GM23338 (cell line): Measurements from ENCODE around the gene KRTAP4-12. TPM values are rescaled to one million over a fixed set of nuclear protein-coding genes. Genes with fewer than 3 reads are reported as not detected.

Experiments used
- ATAC-seq: fragments of 200-7000 bp; cut with Tn5 transposase; 3 replicates; pipeline ENCODE4 v1.9.1; 2020
- DNase-seq: peaks from one replicate; pipeline ENCODE4 v3.0.0-alpha.2; 2015; ENCODE audit warnings: low spot score
- H2AFZ ChIP-seq: fragments of 200-600 bp; sonication (generic); 2 replicates; pipeline ENCODE4 v1.8.0; 2016; ENCODE audit warnings: antibody characterized with exemption, mild to moderate bottlenecking, moderate library complexity
- H3F3A ChIP-seq: fragments of 200-600 bp; sonication (generic); replicated peaks from 2 replicates; pipeline ENCODE4 v1.8.0; 2017; ENCODE audit warnings: antibody characterized with exemption, mixed run types, low read depth
- H3K27ac ChIP-seq: fragments of 200-600 bp; sonication (generic); 2 replicates; pipeline ENCODE4 v1.6.1; 2016; ENCODE audit warnings: low read depth
- H3K27me3 ChIP-seq: fragments of 200-600 bp; sonication (generic); 2 replicates; pipeline ENCODE4 v1.8.0; 2016; ENCODE audit warnings: mild to moderate bottlenecking, mixed run types, moderate library complexity; ENCODE audit not compliant: insufficient read depth
- H3K36me3 ChIP-seq: fragments of 200-600 bp; sonication (generic); 2 replicates; pipeline ENCODE4 v1.8.0; 2016; ENCODE audit warnings: mild to moderate bottlenecking; ENCODE audit not compliant: insufficient read depth
- H3K4me1 ChIP-seq: fragments of 200-600 bp; sonication (generic); 2 replicates; pipeline ENCODE4 v1.8.0; 2016; ENCODE audit warnings: mild to moderate bottlenecking, moderate library complexity; ENCODE audit not compliant: insufficient read depth
- H3K4me2 ChIP-seq: fragments of 200-600 bp; sonication (generic); 2 replicates; pipeline ENCODE4 v1.7.1; 2017; ENCODE audit warnings: mixed run types
- H3K4me3 ChIP-seq: fragments of 200-600 bp; sonication (generic); 2 replicates; pipeline ENCODE4 v1.6.1; 2016; ENCODE audit warnings: mixed run types
- H3K79me2 ChIP-seq: fragments of 200-600 bp; sonication (generic); replicated peaks from 2 replicates; pipeline ENCODE4 v1.8.0; 2017; ENCODE audit warnings: mild to moderate bottlenecking; ENCODE audit not compliant: insufficient read depth
- H3K9me2 ChIP-seq: fragments of 200-600 bp; sonication (generic); 2 replicates; pipeline ENCODE4 v1.8.0; 2017; ENCODE audit not compliant: insufficient read depth
- H4K20me1 ChIP-seq: fragments of 200-600 bp; sonication (generic); replicated peaks from 2 replicates; pipeline ENCODE4 v1.8.0; 2017; ENCODE audit warnings: mild to moderate bottlenecking; ENCODE audit not compliant: insufficient read depth
- H3K27ac Mint-ChIP-seq: 2 replicates; pipeline ENCODE4 v1.8.0; 2020; ENCODE audit warnings: inconsistent platforms, mild to moderate bottlenecking, moderate library complexity, mixed read lengths
- H3K27me3 Mint-ChIP-seq: 3 replicates; pipeline ENCODE4 v1.8.0; 2022; ENCODE audit warnings: low read depth, mild to moderate bottlenecking, moderate library complexity, mixed read lengths, inconsistent platforms; ENCODE audit not compliant: insufficient read depth, poor library complexity
- H3K36me3 Mint-ChIP-seq: 3 replicates; pipeline ENCODE4 v1.8.0; 2021; ENCODE audit warnings: low read depth, mild to moderate bottlenecking, inconsistent platforms, moderate library complexity, mixed read lengths
- H3K4me1 Mint-ChIP-seq: 3 replicates; pipeline ENCODE4 v1.8.0; 2020; ENCODE audit warnings: mild to moderate bottlenecking, inconsistent platforms, mixed read lengths
- H3K4me3 Mint-ChIP-seq: 3 replicates; pipeline ENCODE4 v1.8.0; 2021; ENCODE audit warnings: moderate library complexity, mild to moderate bottlenecking, inconsistent platforms, mixed read lengths
- H3K9me3 Mint-ChIP-seq: 3 replicates; pipeline ENCODE4 v1.8.0; 2020; ENCODE audit warnings: moderate library complexity, mild to moderate bottlenecking, inconsistent platforms, mixed read lengths
- CREB1 ChIP-seq: fragments of 250-450 bp; sonication (Bioruptor Pico); IDR thresholded peaks from 2 replicates; pipeline ENCODE4 v1.5.0; 2020; ENCODE audit warnings: low read depth, mild to moderate bottlenecking, moderate library complexity
- CTCF ChIP-seq, 2 experiments: fragments of 200-600 bp in 1 of 2; sonication (generic) in 1 of 2; conservative IDR thresholded peaks; 2 replicates each; pipeline versions ENCODE4 v1.5.1 to v1.6.1; 2016 to 2017; ENCODE audit warnings: antibody characterized with exemption in 2 of 2, low read depth in 2 of 2, mild to moderate bottlenecking in 2 of 2, moderate library complexity in 1 of 2
- EZH2 ChIP-seq: fragments of 200-600 bp; sonication (generic); IDR thresholded peaks from one replicate; pipeline ENCODE4 v1.8.0; 2017; ENCODE audit warnings: antibody characterized with exemption, mild to moderate bottlenecking, low read depth; ENCODE audit not compliant: unreplicated experiment
- EZH2phosphoT487 ChIP-seq: fragments of 200-600 bp; sonication (generic); IDR thresholded peaks from one replicate; pipeline ENCODE4 v1.8.1; 2018; ENCODE audit warnings: antibody characterized with exemption; ENCODE audit not compliant: unreplicated experiment
- JUNB ChIP-seq: IDR thresholded peaks from one replicate; pipeline ENCODE4 v1.6.1; 2016; ENCODE audit warnings: antibody characterized with exemption; ENCODE audit not compliant: unreplicated experiment
- NANOG ChIP-seq: IDR thresholded peaks from 2 replicates; pipeline ENCODE4 v1.6.1; 2016; ENCODE audit warnings: antibody characterized with exemption, borderline replicate concordance
- POLR2AphosphoS5 ChIP-seq: IDR thresholded peaks from 2 replicates; pipeline ENCODE4 v1.6.1; 2016; ENCODE audit warnings: antibody characterized with exemption, low read depth
- REST ChIP-seq: IDR thresholded peaks from one replicate; pipeline ENCODE4 v1.6.1; 2018; ENCODE audit warnings: antibody characterized with exemption; ENCODE audit not compliant: unreplicated experiment
- STAT1 ChIP-seq: IDR thresholded peaks from one replicate; pipeline ENCODE4 v1.6.1; 2016; ENCODE audit warnings: antibody characterized with exemption; ENCODE audit not compliant: unreplicated experiment
- ZNF114 ChIP-seq: fragments of 250-450 bp; sonication (Bioruptor Pico); IDR thresholded peaks from 2 replicates; pipeline ENCODE4 v1.5.0; 2020; ENCODE audit warnings: mild to moderate bottlenecking, moderate library complexity
- ZNF331 ChIP-seq: fragments of 250-450 bp; sonication (Bioruptor Pico); IDR thresholded peaks from 2 replicates; pipeline ENCODE4 v1.5.0; 2020; ENCODE audit warnings: low read depth, mild to moderate bottlenecking, moderate library complexity
- polyA plus RNA-seq: library from polyadenylated mRNA; unstranded; fragments of >200 nt; fragmentation: Nextera tagmentation; extraction: Ambion mirVana; gene quantifications from 2 replicates; pipeline ENCODE4 v1.2.1, GENCODE V29; 2016
- total RNA-seq: library from RNA; depleted of rRNA; stranded (reverse); fragments of >200 nt; shearing (Covaris generic); gene quantifications from 2 replicates; pipeline ENCODE4 v1.2.3, GENCODE V29; 2014
- TF ChIP-seq, protein P1 (sequence below): IDR thresholded peaks from 2 replicates; pipeline ENCODE4 v1.6.1; 2016; ENCODE audit warnings: antibody characterized with exemption
- TF ChIP-seq, protein P2 (sequence below): fragments of 250-450 bp; sonication (Bioruptor Pico); IDR thresholded peaks from 2 replicates; pipeline ENCODE4 v1.5.0; 2020; ENCODE audit warnings: mild to moderate bottlenecking, moderate library complexity

The KRTAP4-12 gene
- total and polyA plus RNA-seq, 2 experiments from 2014 or later = not detected

DNA sequence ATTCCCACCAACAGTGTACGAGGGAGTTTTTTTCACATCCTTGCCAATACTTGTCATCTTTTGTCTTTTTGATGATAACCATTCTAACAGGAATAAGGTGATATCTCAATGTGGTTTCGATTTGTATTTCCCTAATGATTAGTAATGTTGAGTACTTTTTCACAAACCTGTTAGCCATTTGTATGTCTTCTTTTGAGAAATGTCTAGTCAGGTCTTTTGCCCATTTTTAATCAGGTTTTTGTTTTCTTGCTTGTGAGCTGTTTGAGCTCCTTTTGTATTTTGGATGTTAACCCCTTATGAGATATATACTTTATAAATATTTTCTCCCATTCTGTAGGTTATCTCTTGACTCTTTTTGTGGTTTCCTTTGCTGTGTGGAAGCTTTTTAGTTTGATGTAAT lies 27.5 kb upstream of the KRTAP4-12 start (continued):
- no peak for TF ChIP-seq ZNF114
- no peak for TF ChIP-seq JUNB
- TF ChIP-seq EZH2 = no peak
- TF ChIP-seq NANOG = no peak

- no peak overlapping the region for H3K4me3 Mint-ChIP-seq
- H3K79me2 ChIP-seq = no peaks in the 10 kb centered on the region
- no peak for ATAC-seq
- H3K9me3 Mint-ChIP-seq = no peaks in the 10 kb centered on the region
- H3K4me3 ChIP-seq = no peak overlapping the region
- no peak overlapping the region for H3K27ac Mint-ChIP-seq
- no peaks in the 10 kb centered on the region for H3F3A ChIP-seq
- no peaks in the 10 kb centered on the region for H3K36me3 ChIP-seq
- 0 out of 2 replicates have a peak, but pooled peaks cover 3% of the 10 kb centered on the region for H3K4me1 ChIP-seq
- no peak for TF ChIP-seq ZNF114
- no peak for TF ChIP-seq CREB1 (CRISPR knock-in tag)
- no peak for TF ChIP-seq EZH2phosphoT487
- TF ChIP-seq, protein P1, sequence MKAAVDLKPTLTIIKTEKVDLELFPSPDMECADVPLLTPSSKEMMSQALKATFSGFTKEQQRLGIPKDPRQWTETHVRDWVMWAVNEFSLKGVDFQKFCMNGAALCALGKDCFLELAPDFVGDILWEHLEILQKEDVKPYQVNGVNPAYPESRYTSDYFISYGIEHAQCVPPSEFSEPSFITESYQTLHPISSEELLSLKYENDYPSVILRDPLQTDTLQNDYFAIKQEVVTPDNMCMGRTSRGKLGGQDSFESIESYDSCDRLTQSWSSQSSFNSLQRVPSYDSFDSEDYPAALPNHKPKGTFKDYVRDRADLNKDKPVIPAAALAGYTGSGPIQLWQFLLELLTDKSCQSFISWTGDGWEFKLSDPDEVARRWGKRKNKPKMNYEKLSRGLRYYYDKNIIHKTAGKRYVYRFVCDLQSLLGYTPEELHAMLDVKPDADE = no peak
- no peak for TF ChIP-seq JUNB
- no peak for TF ChIP-seq CTCF (conservative IDR thresholded peaks at IDR 0.05; ENCODE audit: low read depth in 2 of 2)
- no peak for TF ChIP-seq NANOG
- no peak for TF ChIP-seq POLR2AphosphoS5
- TF ChIP-seq EZH2 = no peak
- TF ChIP-seq ZNF331 (CRISPR knock-in tag) = no peak
- no peak for TF ChIP-seq STAT1
- TF ChIP-seq, protein P2, sequence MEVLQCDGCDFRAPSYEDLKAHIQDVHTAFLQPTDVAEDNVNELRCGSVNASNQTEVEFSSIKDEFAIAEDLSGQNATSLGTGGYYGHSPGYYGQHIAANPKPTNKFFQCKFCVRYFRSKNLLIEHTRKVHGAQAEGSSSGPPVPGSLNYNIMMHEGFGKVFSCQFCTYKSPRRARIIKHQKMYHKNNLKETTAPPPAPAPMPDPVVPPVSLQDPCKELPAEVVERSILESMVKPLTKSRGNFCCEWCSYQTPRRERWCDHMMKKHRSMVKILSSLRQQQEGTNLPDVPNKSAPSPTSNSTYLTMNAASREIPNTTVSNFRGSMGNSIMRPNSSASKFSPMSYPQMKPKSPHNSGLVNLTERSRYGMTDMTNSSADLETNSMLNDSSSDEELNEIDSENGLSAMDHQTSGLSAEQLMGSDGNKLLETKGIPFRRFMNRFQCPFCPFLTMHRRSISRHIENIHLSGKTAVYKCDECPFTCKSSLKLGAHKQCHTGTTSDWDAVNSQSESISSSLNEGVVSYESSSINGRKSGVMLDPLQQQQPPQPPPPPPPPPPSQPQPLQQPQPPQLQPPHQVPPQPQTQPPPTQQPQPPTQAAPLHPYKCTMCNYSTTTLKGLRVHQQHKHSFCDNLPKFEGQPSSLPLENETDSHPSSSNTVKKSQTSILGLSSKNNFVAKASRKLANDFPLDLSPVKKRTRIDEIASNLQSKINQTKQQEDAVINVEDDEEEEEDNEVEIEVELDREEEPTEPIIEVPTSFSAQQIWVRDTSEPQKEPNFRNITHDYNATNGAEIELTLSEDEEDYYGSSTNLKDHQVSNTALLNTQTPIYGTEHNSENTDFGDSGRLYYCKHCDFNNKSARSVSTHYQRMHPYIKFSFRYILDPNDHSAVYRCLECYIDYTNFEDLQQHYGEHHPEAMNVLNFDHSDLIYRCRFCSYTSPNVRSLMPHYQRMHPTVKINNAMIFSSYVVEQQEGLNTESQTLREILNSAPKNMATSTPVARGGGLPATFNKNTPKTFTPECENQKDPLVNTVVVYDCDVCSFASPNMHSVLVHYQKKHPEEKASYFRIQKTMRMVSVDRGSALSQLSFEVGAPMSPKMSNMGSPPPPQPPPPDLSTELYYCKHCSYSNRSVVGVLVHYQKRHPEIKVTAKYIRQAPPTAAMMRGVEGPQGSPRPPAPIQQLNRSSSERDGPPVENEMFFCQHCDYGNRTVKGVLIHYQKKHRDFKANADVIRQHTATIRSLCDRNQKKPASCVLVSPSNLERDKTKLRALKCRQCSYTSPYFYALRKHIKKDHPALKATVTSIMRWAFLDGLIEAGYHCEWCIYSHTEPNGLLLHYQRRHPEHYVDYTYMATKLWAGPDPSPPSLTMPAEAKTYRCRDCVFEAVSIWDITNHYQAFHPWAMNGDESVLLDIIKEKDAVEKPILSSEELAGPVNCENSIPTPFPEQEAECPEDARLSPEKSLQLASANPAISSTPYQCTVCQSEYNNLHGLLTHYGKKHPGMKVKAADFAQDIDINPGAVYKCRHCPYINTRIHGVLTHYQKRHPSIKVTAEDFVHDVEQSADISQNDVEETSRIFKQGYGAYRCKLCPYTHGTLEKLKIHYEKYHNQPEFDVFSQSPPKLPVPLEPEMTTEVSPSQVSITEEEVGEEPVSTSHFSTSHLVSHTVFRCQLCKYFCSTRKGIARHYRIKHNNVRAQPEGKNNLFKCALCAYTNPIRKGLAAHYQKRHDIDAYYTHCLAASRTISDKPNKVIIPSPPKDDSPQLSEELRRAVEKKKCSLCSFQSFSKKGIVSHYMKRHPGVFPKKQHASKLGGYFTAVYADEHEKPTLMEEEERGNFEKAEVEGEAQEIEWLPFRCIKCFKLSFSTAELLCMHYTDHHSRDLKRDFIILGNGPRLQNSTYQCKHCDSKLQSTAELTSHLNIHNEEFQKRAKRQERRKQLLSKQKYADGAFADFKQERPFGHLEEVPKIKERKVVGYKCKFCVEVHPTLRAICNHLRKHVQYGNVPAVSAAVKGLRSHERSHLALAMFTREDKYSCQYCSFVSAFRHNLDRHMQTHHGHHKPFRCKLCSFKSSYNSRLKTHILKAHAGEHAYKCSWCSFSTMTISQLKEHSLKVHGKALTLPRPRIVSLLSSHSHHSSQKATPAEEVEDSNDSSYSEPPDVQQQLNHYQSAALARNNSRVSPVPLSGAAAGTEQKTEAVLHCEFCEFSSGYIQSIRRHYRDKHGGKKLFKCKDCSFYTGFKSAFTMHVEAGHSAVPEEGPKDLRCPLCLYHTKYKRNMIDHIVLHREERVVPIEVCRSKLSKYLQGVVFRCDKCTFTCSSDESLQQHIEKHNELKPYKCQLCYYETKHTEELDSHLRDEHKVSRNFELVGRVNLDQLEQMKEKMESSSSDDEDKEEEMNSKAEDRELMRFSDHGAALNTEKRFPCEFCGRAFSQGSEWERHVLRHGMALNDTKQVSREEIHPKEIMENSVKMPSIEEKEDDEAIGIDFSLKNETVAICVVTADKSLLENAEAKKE (CRISPR knock-in tag) = no peak
- no peak for TF ChIP-seq REST
- H3K27ac ChIP-seq = no peak overlapping the region
- no peak overlapping the region for H2AFZ ChIP-seq
- H3K4me2 ChIP-seq = no peak overlapping the region
- H4K20me1 ChIP-seq = no peaks in the 10 kb centered on the region
- no peak for DNase-seq
- H3K27me3 ChIP-seq = no peaks in the 10 kb centered on the region
- no peaks in the 10 kb centered on the region for H3K36me3 Mint-ChIP-seq
- peaks cover 3% of the 10 kb centered on the region; the same call in 2 of the 3 replicates for H3K4me1 Mint-ChIP-seq
- H3K27me3 Mint-ChIP-seq = peaks cover 5% of the 10 kb centered on the region
- no peaks in the 10 kb centered on the region for H3K9me2 ChIP-seq
Measured at GRCh38 chr17:41150026-41150425, 26.0 kb upstream of the KRTAP4-12 start.
